Neural cell (in vitro differentiated cells): ENCODE results near the gene IQGAP2. TPM values are rescaled to one million over a fixed set of nuclear protein-coding genes. Genes with fewer than 3 reads are reported as not detected.

ENCODE experiments used
- H2AFZ ChIP-seq: fragments of 200-600, 300-800 bp; sonication (generic), shearing (Covaris generic); 2 replicates; pipeline ENCODE4 v1.6.0; 2014; ENCODE audit warnings: low read depth, mild to moderate bottlenecking, antibody characterized with exemption, low read length, moderate library complexity
- H3F3A ChIP-seq: fragments of 200-600 bp; shearing (Covaris generic); 2 replicates; pipeline ENCODE4 v1.6.1; 2016; ENCODE audit warnings: mild to moderate bottlenecking, moderate library complexity, mixed read lengths, antibody characterized with exemption, low read length; ENCODE audit not compliant: insufficient read depth, poor library complexity, severe bottlenecking
- H3K27ac ChIP-seq: fragments of 200-600, 300-800 bp; sonication (generic), shearing (Covaris generic); 2 replicates; pipeline ENCODE4 v1.5.1; 2014; ENCODE audit warnings: mild to moderate bottlenecking, low read length, moderate library complexity
- H3K27me3 ChIP-seq: fragments of 300-800, 200-600 bp; sonication (generic), shearing (Covaris generic); 2 replicates; pipeline ENCODE4 v1.6.0; 2014; ENCODE audit warnings: mild to moderate bottlenecking, low read depth, low read length, moderate library complexity; ENCODE audit not compliant: insufficient read depth
- H3K36me3 ChIP-seq: fragments of 300-800, 200-600 bp; sonication (generic), shearing (Covaris generic); 2 replicates; pipeline ENCODE4 v1.5.1; 2014; ENCODE audit warnings: mild to moderate bottlenecking, antibody characterized with exemption, low read length, moderate library complexity; ENCODE audit not compliant: insufficient read depth
- H3K4me2 ChIP-seq: fragments of 300-800, 200-600 bp; sonication (generic), shearing (Covaris generic); 2 replicates; pipeline ENCODE4 v1.6.0; 2014; ENCODE audit warnings: mild to moderate bottlenecking, low read length
- H3K4me3 ChIP-seq: fragments of 300-800, 200-600 bp; sonication (generic), shearing (Covaris generic); 2 replicates; pipeline ENCODE4 v1.5.1; 2014; ENCODE audit warnings: mild to moderate bottlenecking, low read length, moderate library complexity
- H3K79me2 ChIP-seq: fragments of 200-600 bp; shearing (Covaris generic); replicated peaks from 2 replicates; pipeline ENCODE4 v1.6.0; 2014; ENCODE audit warnings: mild to moderate bottlenecking, low read length, moderate library complexity; ENCODE audit not compliant: insufficient read depth
- H3K9ac ChIP-seq: fragments of 300-800, 200-600 bp; sonication (generic), shearing (Covaris generic); 2 replicates; pipeline ENCODE4 v1.6.1; 2016; ENCODE audit warnings: mild to moderate bottlenecking, low read length, mixed read lengths
- H3K9me2 ChIP-seq: fragments of 200-600 bp; shearing (Covaris generic); 2 replicates; pipeline ENCODE4 v1.6.1; 2016; ENCODE audit warnings: mild to moderate bottlenecking, low read length, mixed read lengths; ENCODE audit not compliant: insufficient read depth
- H3K9me3 ChIP-seq: fragments of 200-600, 300-800 bp; sonication (generic), shearing (Covaris generic); 2 replicates; pipeline ENCODE4 v1.6.1; 2016; ENCODE audit warnings: mild to moderate bottlenecking, mixed run types, low read length, moderate library complexity, mixed read lengths
- H4K20me1 ChIP-seq: fragments of 200-600 bp; shearing (Covaris generic); 2 replicates; pipeline ENCODE4 v1.6.1; 2016; ENCODE audit warnings: mild to moderate bottlenecking, mixed run types; ENCODE audit not compliant: insufficient read depth
- EP300 ChIP-seq: fragments of 450-650 bp; conservative IDR thresholded peaks from 2 replicates; pipeline ENCODE4 v1.6.1; 2014; ENCODE audit warnings: antibody characterized with exemption, mild to moderate bottlenecking, moderate library complexity; ENCODE audit not compliant: poor library complexity, severe bottlenecking
- EZH2 ChIP-seq: fragments of 200-600, 300-800 bp; shearing (Covaris generic), sonication (generic); IDR thresholded peaks from 2 replicates; pipeline ENCODE4 v1.6.1; 2014; ENCODE audit warnings: antibody characterized with exemption, low read length, borderline replicate concordance, mild to moderate bottlenecking; ENCODE audit not compliant: insufficient read depth, poor library complexity, severe bottlenecking
- MXI1 ChIP-seq: fragments of 450-650 bp; conservative IDR thresholded peaks from 2 replicates; pipeline ENCODE4 v1.6.1; 2014; ENCODE audit warnings: antibody characterized with exemption, mild to moderate bottlenecking; ENCODE audit not compliant: poor library complexity, severe bottlenecking
- POLR2AphosphoS5 ChIP-seq: IDR thresholded peaks from 2 replicates; pipeline ENCODE4 v1.6.1; 2012
- RAD21 ChIP-seq: fragments of 450-650 bp; conservative IDR thresholded peaks from 2 replicates; pipeline ENCODE4 v1.6.1; 2014; ENCODE audit warnings: antibody characterized with exemption, mild to moderate bottlenecking, moderate library complexity
- SMC3 ChIP-seq: fragments of 450-650 bp; conservative IDR thresholded peaks from 2 replicates; pipeline ENCODE4 v1.6.1; 2014; ENCODE audit warnings: antibody characterized with exemption, mild to moderate bottlenecking, moderate library complexity; ENCODE audit not compliant: poor library complexity
- TAF1 ChIP-seq: IDR thresholded peaks from 2 replicates; pipeline ENCODE4 v1.6.1; 2012; ENCODE audit warnings: low read depth
- polyA plus RNA-seq: library from polyadenylated mRNA; depleted of rRNA; stranded (reverse); fragments of >200 nt; gene quantifications from 2 replicates; pipeline ENCODE4 v1.2.3, GENCODE V29; 2014
- TF ChIP-seq, protein P1 (sequence below): fragments of 450-650 bp; IDR thresholded peaks from 2 replicates; pipeline ENCODE4 v1.5.1; 2014; ENCODE audit warnings: antibody characterized with exemption, mild to moderate bottlenecking, moderate library complexity; ENCODE audit not compliant: poor library complexity, severe bottlenecking
- TF ChIP-seq, protein P2 (sequence below): IDR thresholded peaks from 2 replicates; pipeline ENCODE4 v1.6.1; 2012; ENCODE audit warnings: borderline replicate concordance

Gene IQGAP2
- polyA plus RNA-seq, 1 donor from 2014 or later = 5.2 TPM

GRCh38 chr5:76524101-76524835 is 121.2 kb downstream of the IQGAP2 start:
- TF ChIP-seq, protein P1, sequence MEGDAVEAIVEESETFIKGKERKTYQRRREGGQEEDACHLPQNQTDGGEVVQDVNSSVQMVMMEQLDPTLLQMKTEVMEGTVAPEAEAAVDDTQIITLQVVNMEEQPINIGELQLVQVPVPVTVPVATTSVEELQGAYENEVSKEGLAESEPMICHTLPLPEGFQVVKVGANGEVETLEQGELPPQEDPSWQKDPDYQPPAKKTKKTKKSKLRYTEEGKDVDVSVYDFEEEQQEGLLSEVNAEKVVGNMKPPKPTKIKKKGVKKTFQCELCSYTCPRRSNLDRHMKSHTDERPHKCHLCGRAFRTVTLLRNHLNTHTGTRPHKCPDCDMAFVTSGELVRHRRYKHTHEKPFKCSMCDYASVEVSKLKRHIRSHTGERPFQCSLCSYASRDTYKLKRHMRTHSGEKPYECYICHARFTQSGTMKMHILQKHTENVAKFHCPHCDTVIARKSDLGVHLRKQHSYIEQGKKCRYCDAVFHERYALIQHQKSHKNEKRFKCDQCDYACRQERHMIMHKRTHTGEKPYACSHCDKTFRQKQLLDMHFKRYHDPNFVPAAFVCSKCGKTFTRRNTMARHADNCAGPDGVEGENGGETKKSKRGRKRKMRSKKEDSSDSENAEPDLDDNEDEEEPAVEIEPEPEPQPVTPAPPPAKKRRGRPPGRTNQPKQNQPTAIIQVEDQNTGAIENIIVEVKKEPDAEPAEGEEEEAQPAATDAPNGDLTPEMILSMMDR = no peak
- TF ChIP-seq MXI1 (no peak), SMC3 (no peak)
- H3K79me2 ChIP-seq = no peaks in the 10 kb centered on the region
- H3K9ac ChIP-seq = no peak overlapping the region
- no peak overlapping the region for H2AFZ ChIP-seq
- H3K27ac ChIP-seq = peak overlapping the region; percentile 64
- H3K27me3 ChIP-seq = no peaks in the 10 kb centered on the region
- H3K4me2 ChIP-seq = peak overlapping the region; percentile 2
- no peaks in the 10 kb centered on the region for H3K9me3 ChIP-seq
- H3K4me3 ChIP-seq = peak overlapping the region; percentile 13
- H3F3A ChIP-seq = no peaks in the 10 kb centered on the region
- no peaks in the 10 kb centered on the region for H4K20me1 ChIP-seq
- H3K36me3 ChIP-seq = no peaks in the 10 kb centered on the region
- H3K9me2 ChIP-seq = no peaks in the 10 kb centered on the region

DNA sequence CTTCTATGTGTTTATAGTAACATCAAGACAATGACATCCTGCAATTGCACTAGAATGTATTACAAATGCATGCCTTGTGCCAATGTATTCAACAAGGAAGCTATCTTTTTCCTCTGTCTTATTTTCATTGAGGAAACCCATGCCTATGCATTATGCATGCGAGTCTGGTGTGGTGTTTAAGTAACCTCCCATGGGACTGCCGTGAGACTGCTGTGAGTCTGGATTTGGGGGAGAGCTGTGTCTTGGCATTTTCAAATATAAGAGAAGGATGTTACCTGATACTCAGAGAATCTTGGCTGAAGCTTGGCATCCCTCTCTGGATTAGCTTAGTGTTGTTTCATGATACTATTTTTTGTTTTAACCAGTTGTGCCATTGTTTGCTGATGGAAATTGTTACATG is 121.8 kb downstream of the IQGAP2 start:
- Histone ChIP-seq H3K4me2 (peak overlapping the region; percentile 4), H3K9me2 (no peaks in the 10 kb centered on the region), H3K79me2 (no peaks in the 10 kb centered on the region), H3K9me3 (no peaks in the 10 kb centered on the region), H4K20me1 (no peaks in the 10 kb centered on the region), H2AFZ (no peak overlapping the region), H3K36me3 (no peaks in the 10 kb centered on the region), H3K27me3 (no peaks in the 10 kb centered on the region), H3K27ac (peak overlapping the region; percentile 64), H3K4me3 (peak overlapping the region; percentile 13), H3K9ac (peak overlapping the region; percentile 3), H3F3A (no peaks in the 10 kb centered on the region)
- TF ChIP-seq EP300 (peak; percentile 33), TAF1 (no peak), POLR2AphosphoS5 (peak; percentile 35), RAD21 (peak; percentile 9)

DNA sequence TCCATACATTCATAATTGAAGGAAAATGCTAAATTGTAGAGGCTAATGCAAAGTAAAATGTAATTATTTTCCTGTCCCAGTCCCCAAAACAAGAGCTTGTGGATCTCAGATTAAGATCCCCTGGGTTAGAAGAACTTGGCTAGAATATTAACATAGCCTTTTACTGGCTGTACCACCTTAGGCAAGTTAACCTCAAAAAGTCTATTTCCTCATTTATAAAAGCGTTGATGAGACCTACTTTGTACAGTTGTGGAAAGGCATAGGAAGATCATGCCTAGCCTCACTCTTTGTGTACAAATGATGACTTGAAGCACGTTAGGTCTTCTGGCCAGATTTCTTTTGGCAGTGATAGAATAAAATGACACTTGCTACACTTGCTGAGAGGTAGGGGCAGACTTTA is 122.9 kb downstream of the IQGAP2 start:
- H3K9me3 ChIP-seq = no peaks in the 10 kb centered on the region
- no peaks in the 10 kb centered on the region for H3K79me2 ChIP-seq
- no peaks in the 10 kb centered on the region for H4K20me1 ChIP-seq
- no peaks in the 10 kb centered on the region for H3K36me3 ChIP-seq
- no peak overlapping the region for H3K4me3 ChIP-seq
- no peak overlapping the region for H3K4me2 ChIP-seq
- H3K27me3 ChIP-seq = no peaks in the 10 kb centered on the region
- no peaks in the 10 kb centered on the region for H3F3A ChIP-seq
- H3K9ac ChIP-seq = no peak overlapping the region
- H3K9me2 ChIP-seq = no peaks in the 10 kb centered on the region
- H2AFZ ChIP-seq = no peak overlapping the region
- no peak overlapping the region for H3K27ac ChIP-seq
- TF ChIP-seq TAF1 (no peak), EP300 (no peak), RAD21 (no peak), SMC3 (no peak), EZH2 (no peak), POLR2AphosphoS5 (no peak), MXI1 (no peak)
- TF ChIP-seq, protein P1 = no peak
- TF ChIP-seq, protein P2, sequence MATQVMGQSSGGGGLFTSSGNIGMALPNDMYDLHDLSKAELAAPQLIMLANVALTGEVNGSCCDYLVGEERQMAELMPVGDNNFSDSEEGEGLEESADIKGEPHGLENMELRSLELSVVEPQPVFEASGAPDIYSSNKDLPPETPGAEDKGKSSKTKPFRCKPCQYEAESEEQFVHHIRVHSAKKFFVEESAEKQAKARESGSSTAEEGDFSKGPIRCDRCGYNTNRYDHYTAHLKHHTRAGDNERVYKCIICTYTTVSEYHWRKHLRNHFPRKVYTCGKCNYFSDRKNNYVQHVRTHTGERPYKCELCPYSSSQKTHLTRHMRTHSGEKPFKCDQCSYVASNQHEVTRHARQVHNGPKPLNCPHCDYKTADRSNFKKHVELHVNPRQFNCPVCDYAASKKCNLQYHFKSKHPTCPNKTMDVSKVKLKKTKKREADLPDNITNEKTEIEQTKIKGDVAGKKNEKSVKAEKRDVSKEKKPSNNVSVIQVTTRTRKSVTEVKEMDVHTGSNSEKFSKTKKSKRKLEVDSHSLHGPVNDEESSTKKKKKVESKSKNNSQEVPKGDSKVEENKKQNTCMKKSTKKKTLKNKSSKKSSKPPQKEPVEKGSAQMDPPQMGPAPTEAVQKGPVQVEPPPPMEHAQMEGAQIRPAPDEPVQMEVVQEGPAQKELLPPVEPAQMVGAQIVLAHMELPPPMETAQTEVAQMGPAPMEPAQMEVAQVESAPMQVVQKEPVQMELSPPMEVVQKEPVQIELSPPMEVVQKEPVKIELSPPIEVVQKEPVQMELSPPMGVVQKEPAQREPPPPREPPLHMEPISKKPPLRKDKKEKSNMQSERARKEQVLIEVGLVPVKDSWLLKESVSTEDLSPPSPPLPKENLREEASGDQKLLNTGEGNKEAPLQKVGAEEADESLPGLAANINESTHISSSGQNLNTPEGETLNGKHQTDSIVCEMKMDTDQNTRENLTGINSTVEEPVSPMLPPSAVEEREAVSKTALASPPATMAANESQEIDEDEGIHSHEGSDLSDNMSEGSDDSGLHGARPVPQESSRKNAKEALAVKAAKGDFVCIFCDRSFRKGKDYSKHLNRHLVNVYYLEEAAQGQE = no peak
